GM21825 (cell line): ENCODE data around the gene TUBA4B.
A peak's percentile ranks its signal among the peaks of the same experiment; 100 is the strongest.

Experiments
- ATAC-seq: cut with Tn5 transposase; IDR thresholded peaks from one replicate; pipeline ENCODE4 v1.9.1; 2021; ENCODE audit warnings: mild to moderate bottlenecking, moderate library complexity; ENCODE audit not compliant: unreplicated experiment

TUBA4B gene

DNA sequence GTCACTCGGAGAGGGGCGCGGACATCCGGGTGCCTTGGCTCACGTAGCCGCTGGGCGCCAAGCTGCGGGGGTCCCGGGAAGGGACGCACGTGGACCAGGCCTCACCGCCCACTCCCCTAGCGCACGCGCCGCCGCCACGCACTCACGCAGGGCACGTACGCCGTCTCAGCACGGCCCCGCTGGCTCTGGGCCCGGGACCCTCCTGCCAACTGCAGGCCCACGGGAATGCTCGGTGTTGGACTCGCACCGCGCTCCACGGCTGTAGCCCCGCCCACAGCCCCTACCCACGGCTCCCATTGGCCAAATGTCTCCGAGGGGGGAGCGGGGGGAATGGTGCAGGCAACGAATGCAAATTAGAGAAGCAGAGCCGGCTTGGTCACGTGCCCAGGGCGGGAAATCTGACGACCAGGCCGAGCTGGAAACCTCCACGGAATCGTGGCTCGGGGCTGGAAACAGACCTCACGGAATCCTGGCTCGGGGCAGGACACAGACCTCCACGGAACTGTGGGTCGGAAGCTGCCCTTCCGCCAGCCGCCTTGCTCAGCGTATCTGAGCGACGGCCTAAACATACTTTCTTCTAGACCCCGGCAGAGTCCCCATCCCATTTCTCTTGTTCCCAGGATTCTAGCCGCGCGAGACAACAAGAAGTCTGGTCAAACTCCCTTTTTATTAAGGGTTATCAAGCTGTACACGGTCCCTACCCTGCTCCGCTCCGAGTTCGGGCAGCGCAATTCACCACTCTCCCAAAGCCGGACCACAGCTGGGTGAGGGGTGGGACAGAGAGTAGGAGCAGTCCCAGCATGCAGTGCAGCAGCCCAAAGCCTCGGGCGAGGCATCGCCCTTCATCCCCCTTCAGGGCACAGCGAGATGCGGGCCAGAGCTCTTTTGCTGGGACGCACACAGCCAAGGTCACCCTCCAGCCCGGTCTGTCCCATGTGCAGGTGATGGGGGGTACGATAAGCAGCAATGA lies 34.0 kb upstream of the TUBA4B start, which contains the start of gene ABCB6:
ABCB6 (minus strand) TSS at position 227 of the 970 bp plus-strand sequence. CDS start 285 bp downstream, outside the sequence.
- ATAC-seq, result peak; percentile 75

DNA sequence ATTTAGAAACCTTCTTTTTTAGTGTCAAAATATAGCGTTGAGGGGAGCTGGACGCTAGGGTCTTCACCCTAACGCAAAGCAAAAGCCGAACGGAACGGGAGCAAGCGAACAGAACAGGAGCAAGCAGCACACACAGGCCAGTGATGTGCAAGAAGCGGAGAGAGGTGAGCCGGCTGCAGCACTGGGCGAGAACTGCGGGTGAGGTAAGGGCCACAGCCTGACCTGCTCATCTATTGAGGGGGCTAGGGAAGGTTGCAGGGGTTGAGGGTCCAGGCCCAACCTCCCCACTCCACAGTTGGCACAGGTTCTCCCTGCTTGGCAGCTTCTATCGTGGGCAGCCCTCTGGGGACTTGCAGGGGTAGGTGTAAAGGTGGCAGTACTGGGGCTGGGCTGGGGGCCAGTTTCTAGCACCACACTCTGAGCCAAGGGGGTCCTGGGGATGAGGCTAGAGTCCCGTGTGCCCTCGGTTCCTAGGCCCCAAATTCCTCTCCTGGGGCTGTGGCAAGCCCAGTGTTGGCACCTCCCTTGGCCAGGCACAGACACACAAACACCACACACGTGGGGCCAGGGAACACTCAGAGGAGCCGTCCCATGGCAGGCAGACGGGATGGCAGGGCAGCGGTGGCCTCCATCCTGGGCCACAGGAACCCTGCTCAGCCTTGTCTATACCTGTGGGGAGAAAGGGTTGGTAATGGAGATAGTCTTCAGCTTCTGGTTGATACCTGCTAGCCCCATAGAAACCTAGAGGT lies 33.1 kb upstream of the TUBA4B start:
- no peak for ATAC-seq

DNA sequence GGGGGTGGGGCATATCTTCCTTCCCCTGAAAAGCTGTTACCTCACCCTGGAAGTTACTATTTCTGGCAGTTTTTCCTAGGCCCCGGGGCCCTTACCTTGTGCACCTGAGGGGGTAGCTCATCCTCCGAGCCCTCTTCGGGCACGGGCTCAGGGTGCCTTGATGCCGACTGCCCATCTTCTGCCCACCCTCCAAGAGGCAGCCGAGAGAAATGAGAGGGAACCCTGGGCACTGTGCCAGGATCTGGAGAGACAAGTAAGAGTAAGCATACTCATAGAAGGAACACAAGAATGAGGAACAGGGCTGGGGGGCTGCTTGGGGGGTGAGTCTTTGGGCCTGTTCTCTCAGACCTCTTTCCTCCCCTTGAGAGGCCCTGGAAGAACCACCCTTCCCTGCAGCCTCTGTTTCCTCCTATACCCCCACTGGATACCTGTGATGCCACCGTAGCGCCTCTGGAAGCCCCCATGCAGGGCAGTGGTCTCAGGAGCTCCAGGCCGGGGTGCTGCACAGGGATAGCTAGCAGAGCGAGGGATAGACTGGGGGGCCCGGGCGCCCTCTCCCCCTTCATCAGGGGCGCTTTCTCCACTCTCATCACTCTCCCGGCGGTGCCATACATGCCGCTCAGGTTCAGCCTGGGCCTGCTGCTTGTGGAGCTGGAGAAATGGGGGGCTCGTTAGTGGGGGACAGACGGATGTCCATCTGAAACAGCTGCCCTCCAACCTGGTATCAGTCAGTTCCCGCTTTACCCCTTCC lies 32.2 kb upstream of the TUBA4B start:
- ATAC-seq, result no peak

DNA sequence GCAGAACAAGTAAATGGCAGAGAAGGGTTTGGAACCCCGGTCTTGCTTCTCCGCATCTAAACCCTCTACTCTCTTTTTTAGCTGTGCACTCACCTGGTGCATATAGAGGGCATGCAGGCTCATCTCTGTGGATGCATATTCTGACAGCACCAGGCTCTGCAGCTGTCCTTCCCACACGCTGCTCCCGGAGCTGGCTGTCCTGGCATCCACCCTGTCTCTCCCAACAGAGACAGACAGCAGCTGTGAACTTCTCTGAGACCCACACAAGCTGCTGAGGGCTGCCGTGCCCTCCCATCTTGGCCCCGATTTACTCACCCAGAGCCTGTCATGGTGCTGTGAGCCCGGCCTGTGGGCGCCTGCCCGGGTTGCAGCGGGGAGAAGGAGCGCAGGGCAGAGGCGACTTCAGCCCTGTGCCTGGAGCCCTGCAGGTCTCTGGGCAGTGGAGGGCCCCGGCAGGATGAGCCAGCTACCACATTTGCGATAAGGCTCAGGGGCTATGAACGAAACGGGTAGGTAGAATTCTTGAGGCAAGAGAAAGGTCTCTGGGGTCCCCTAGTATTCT lies 31.0 kb upstream of the TUBA4B start:
- ATAC-seq, result no peak

DNA sequence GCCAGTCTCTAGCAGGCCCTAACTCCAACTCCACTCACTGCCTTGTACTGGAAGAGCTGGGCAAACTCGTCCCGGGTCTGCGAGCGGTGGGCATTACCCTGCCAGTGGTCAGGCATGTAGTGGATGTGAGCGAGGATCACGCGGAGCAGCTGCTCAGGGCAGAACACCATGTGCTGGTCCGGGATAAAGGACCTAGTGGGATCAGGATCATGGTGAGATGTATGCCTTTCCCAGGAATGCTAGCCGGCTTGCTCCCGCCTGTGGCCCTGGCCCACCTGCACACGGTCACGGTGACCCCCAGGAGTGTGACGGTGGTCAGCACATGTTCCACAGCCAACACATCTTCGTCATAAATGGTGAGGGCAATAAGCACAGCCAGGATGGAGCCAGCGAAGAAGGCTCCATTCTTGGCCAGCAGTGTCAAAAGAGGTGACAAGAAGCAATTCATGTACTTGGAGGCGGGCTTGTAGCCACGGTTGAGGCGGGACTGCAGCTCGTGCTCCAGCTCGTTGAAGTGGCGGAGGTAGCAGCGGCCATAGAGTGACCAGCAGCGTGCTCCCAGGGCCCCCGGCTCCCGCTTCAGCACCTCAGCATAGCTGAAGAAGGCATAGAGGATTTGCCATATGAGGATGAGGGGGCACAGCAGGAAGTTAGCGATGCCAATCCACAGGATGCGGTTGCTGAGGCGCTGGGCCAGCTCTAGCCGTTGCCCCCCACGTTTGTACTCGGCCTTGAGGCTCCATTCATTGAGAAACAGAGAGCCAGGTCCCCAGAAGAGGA lies 29.0 kb upstream of the TUBA4B start:
- ATAC-seq, result no peak

DNA sequence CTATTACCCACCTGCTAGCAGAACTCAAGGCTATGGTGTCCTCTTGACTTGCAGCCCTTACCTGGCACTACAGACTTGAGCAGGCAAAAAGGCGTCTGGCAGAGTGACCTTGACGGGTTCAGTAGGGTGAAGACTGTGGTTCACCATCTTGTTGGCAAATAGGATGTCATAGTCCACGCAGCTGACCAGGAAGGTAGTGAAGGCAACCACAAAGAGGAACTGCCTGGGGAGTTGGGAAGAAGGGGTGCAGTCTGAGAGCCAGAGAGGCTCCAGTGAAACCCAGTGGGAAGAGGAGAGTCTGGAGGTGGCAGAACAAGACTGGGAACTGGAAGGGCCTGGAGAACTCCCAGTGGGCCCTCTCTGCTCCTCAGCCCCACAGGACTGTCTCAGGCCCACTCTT lies 27.7 kb upstream of the TUBA4B start:
- ATAC-seq, result no peak

DNA sequence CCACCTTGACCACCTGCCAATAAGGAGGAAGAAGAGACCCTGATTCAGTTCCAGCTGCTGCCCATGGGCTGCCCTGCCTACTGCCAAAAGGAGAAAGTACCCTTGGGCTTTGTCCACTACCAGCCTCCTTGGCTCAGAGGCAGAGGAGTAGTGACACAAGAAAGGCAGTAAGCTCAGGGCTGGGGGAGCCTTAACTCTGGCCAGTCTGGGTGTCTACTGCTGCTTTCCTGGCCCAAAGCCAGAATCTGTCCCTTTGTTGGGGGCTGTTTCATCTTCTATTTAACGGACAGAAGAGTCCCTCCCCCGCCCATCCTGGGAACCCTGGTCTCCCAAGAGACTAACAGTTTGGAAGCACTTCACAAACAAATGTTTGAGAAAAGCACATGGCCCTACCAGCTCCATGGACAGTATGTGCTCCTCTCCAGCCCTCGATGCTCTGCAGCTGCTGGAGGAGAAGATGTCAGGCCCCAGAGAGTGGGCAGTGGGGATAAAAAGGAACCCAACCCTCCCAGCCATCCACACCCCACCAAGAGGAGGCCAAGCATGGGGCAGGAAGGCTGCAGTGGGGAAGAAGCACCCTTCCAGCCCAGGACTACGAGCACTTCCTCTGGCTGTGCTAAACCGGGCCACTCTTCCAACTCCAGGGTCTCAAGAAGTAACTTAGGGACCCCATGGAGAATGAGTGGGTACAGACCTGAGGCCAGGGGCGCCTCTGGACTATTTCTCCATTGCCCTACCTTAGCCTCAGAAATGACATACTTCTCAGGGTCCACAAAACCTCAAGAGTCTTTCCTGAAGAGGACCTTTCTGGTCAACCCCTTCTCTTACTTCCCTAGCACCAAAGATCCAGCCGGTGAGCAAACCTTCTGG lies 24.8 kb upstream of the TUBA4B start:
- ATAC-seq, result no peak

DNA sequence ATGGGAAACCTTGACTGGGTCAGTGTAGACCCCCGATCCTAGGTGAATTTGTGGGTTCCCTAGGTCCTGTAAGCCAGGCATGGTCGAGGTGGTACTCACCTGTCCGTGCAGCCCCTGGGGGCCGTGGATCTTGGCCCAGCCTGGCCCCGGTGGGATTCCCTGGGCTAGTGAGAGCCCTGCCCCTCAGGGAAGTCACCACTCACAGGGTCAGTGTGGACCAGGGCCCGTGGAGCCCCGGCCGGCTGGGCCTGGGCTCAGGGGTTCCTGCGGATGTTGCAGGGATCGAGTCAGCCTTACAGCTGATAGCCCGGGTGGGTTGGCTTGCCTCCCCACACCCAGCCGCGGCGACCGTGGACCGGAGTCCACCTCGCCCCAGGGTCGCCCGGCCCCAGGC lies 24.1 kb upstream of the TUBA4B start:
- ATAC-seq, result no peak

DNA sequence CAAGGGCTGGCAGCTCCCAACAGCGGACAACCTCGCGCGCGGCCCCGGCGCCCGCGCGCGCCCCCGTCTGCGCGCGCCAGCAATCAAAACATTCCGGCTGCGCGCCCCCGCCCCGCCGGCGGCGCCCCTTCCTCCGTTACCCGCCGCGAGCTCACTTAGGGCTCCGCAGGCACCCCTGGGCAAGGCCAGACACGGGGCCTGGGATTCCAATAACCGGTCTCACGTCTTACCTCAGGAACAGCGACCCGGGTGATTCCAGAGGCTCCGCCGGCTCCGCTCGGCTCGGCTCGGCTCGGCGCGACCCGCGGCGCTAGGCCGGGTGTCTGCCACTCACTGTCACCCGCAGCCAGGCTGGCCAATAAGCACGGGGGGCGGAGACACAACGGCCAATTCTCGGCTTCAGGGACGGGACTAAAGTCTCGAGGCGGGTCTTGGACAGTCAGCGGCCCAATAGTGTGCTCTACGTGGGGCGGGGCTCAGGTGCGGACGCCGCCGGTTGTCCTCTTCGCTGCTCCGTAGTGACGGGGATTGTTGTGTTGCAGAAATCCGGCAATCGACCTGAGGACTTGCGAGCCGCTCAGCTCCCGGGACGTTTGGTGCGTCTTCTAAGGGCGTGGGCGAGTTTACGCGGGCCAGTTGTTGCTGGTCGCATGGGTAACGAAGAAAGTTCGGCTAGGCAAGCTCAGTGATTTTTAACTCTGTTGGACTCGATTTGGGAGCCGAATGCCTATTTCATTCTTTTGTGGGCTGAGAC lies 23.6 kb upstream of the TUBA4B start, which contains the start of the genes ANKZF1 and ATG9A:
ANKZF1 (plus strand) TSS at position 502 of the 754 bp plus-strand sequence. CDS start 452 bp downstream, outside the sequence.
ATG9A (minus strand) TSS at position 332 of the 754 bp plus-strand sequence. CDS start 1,612 bp downstream, outside the sequence.
- ATAC-seq, result peak; percentile 94

DNA sequence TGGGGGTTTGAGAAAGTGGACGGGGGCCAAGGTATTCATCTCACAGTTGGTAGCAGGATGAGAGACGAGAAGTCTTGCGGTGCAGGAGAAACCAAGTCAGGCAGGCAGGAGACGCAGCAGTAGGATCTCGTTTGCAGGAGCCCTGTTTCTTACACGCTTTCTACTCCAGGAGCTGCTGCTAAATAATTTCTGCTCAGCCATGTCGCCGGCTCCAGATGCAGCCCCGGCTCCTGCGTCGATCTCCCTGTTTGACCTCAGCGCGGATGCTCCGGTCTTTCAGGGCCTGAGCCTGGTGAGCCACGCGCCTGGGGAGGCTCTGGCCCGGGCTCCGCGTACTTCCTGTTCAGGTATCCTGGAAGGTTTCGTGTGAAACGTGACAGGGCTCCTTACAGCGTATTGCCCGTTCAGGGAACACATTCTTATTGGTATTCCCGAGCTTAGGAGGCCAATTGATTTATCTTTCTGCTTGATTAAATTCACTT lies 22.9 kb upstream of the TUBA4B start:
- no peak for ATAC-seq

DNA sequence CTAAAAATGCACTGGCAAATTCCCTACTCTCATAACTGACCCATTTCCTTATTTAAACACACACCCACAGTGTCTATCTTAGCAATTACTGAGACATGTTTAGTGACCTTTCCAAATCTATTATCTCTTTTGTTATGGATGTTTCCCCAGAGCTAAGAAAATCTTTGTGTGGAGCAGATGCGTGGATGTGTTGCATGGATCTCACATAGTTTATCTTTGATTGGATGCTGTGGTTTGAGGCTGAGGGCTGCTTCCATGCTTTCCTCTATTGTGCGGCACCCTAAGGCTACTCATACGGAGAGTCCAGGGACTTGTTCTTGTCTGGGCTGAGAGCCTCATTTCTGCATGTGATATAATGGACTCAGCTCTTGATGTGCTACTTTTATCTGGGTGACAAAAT lies 18.7 kb upstream of the TUBA4B start:
- no peak for ATAC-seq

DNA sequence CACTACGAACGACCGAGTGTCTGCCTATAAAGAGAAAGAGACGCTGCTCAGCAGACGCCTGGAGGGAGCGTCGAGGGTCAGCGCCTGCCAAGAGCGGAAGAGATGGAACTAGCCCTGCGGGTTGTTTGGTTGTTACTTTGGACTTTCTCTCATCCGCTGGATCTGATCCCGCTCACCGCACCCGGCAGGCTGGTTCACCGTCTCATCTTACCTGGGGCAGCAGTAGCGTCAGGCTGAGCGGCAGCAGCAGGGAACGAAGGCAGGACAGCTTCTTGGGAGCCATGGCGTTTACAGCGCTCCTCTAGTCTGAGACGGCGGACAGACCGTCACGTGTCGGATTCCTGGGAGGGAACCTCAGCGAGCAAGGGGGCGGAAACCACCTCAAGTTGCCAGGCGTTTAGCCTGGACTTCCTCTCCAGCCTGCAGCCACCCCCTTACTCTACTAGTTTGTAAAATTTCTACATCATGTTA lies 9.7 kb upstream of the TUBA4B start:
- ATAC-seq, result no peak

DNA sequence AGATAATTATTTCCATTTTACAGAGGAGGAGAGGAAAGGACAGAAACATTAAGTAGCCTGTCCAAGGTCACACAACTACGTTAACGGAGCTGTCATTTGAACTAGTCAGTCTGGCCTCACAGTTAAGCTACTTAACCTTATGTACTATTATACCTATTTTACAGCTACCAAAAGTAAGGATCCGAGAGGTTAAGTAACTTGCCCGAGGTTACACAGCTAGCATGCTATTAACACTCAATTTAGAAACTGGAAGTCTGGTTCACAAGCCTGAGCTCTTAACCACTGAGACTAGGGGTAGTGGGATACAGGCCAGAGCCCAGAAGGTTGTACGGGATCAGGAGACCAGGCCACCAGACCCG lies 8.3 kb upstream of the TUBA4B start:
- ATAC-seq, result no peak

DNA sequence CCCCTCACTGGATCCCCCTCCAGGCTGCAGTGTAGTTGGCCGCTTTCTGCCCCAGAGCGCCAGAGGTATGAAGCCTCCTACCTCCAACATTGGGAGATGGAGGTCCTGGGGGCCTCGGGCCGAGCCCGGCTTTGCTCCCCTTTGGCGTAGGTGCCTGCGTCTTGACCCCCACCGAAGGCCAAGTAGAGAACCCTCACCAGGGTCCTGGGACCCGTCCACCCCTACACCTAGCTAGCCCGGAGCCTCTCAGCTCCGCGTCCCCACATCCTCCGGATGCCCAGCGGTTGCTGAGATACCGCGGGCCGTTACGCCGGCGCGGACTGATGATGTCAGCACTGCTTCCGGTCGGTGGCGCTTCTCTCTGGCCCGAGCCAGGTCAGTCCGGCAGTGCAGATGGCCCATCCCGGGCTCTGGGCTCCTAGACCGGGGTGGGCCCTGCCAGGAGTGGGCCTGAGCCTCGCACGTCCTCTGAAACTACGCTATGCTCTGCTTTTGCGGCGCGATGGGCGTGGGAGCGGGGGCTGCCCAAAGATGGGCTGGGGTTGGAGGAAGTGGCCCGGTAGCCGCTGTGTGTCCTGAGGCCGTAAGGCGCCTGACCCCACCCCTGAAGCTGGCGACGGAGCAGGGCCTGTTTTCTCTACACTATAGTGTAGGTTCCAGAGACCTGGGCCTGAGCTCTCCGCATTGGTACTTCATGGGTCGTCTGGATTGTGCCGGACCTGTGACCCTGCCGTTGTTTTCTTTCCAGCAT lies 7.7 kb upstream of the TUBA4B start, which contains the start of the genes GLB1L and STK16:
GLB1L (minus strand) TSS at position 297 of the 751 bp plus-strand sequence. CDS start 1,871 bp downstream, outside the sequence.
STK16 (plus strand) TSS at position 332 of the 751 bp plus-strand sequence. CDS start 521 bp downstream, outside the sequence.
- peak; percentile 51 for ATAC-seq

DNA sequence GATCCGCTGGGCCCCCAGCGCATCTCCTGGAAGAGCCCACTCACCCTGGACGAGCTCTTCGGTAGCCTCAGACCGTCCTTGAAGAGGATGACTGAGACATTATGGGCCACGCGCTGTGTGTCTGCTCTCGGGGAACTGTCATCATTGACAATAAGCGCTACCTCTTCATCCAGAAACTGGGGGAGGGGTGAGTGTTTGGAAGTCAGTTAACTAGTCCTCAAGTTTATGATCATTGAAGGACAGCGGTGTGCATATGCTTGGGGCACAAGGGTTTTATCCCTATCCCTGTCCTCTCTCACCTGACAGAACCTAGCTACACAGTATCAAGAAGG lies 7.2 kb upstream of the TUBA4B start:
- no peak for ATAC-seq

DNA sequence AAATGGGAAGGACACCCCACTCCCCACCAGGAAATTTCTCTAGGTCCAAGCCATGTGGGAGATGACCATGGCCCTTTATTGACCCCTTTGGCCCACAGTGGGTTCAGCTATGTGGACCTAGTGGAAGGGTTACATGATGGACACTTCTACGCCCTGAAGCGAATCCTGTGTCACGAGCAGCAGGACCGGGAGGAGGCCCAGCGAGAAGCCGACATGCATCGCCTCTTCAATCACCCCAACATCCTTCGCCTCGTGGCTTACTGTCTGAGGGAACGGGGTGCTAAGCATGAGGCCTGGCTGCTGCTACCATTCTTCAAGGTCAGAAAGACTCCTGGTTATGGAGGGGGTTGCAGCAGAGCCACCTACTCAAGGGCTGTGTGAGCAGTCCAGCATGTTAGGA lies 6.5 kb upstream of the TUBA4B start:
- ATAC-seq, result no peak
